GM10266 (cell line): ENCODE results near the gene BTBD1.

Experiments used
- DNase-seq: peaks from one replicate; pipeline ENCODE4 v3.0.0; 2012; ENCODE audit errors: extremely low spot score
- CTCF ChIP-seq: IDR thresholded peaks from 2 replicates; pipeline ENCODE4 v1.5.1; 2012; ENCODE audit warnings: mild to moderate bottlenecking, low read depth; ENCODE audit not compliant: control insufficient read depth, insufficient read depth; ENCODE audit errors: missing control alignments

The BTBD1 gene

GRCh38 chr15:83105440-83105839 is 38.4 kb upstream of the BTBD1 start:
- no peak for TF ChIP-seq CTCF
- DNase-seq: no peak

- TF ChIP-seq CTCF: no peak
- DNase-seq: no peak
These were observed 37.1 kb upstream of the BTBD1 start for GRCh38 chr15:83104141-83104540.

- DNase-seq: no peak
- TF ChIP-seq CTCF: no peak
These were observed 35.3 kb upstream of the BTBD1 start for GRCh38 chr15:83102346-83102745.

GRCh38 chr15:83100097-83100646 is 33.1 kb upstream of the BTBD1 start:
- DNase-seq: no peak
- TF ChIP-seq CTCF: no peak

GRCh38 chr15:83099290-83099689 is 32.2 kb upstream of the BTBD1 start:
- TF ChIP-seq CTCF: no peak
- no peak for DNase-seq

GRCh38 chr15:83098079-83098478 is 31.0 kb upstream of the BTBD1 start:
- DNase-seq: no peak
- no peak for TF ChIP-seq CTCF

GRCh38 chr15:83094583-83094982 is 27.5 kb upstream of the BTBD1 start:
- no peak for DNase-seq
- TF ChIP-seq CTCF: no peak
